ENCODE measurements around the gene MAMLD1. TPM values are rescaled to one million over a fixed set of nuclear protein-coding genes. Genes with fewer than 3 reads are reported as not detected.

Gene MAMLD1
- total RNA-seq, 1 donor from 2014 or later = 0.25 TPM

GRCh38 chrX:150475461-150475860, 112.3 kb downstream of the MAMLD1 start:
- no peak overlapping the region for H3K27ac Mint-ChIP-seq (ENCODE audit: unreplicated experiment)
- no peaks in the 10 kb centered on the region for H3K9me3 Mint-ChIP-seq (ENCODE audit: unreplicated experiment)
- H3K4me1 Mint-ChIP-seq (ENCODE audit: low read depth, unreplicated experiment) = no peaks in the 10 kb centered on the region
- H3K4me3 Mint-ChIP-seq (ENCODE audit: unreplicated experiment) = no peak overlapping the region
- H3K36me3 Mint-ChIP-seq (ENCODE audit: unreplicated experiment) = no peaks in the 10 kb centered on the region
- peaks cover 4% of the 10 kb centered on the region for H3K27me3 Mint-ChIP-seq (ENCODE audit: unreplicated experiment)
- DNase-seq = no peak
- TF ChIP-seq CTCF (IDR thresholded peaks at IDR 0.05; ENCODE audit: partially characterized antibody, unreplicated experiment) = no peak

- H3K9me3 Mint-ChIP-seq (ENCODE audit: unreplicated experiment) = no peaks in the 10 kb centered on the region
- no peak overlapping the region for H3K4me3 Mint-ChIP-seq (ENCODE audit: unreplicated experiment)
- no peaks in the 10 kb centered on the region for H3K36me3 Mint-ChIP-seq (ENCODE audit: unreplicated experiment)
- peaks cover 1% of the 10 kb centered on the region for H3K27me3 Mint-ChIP-seq (ENCODE audit: unreplicated experiment)
- no peaks in the 10 kb centered on the region for H3K4me1 Mint-ChIP-seq (ENCODE audit: low read depth, unreplicated experiment)
- H3K27ac Mint-ChIP-seq (ENCODE audit: unreplicated experiment) = no peak overlapping the region
- no peak for DNase-seq
- TF ChIP-seq CTCF (IDR thresholded peaks at IDR 0.05; ENCODE audit: partially characterized antibody, unreplicated experiment) = no peak
These were observed 113.1 kb downstream of the MAMLD1 start for GRCh38 chrX:150476164-150476699.

GRCh38 chrX:150477371-150477770, 114.3 kb downstream of the MAMLD1 start:
- no peak for TF ChIP-seq CTCF (IDR thresholded peaks at IDR 0.05; ENCODE audit: partially characterized antibody, unreplicated experiment)
- no peak for DNase-seq
- no peak overlapping the region for H3K4me3 Mint-ChIP-seq (ENCODE audit: unreplicated experiment)
- peaks cover 1% of the 10 kb centered on the region for H3K27me3 Mint-ChIP-seq (ENCODE audit: unreplicated experiment)
- no peak overlapping the region for H3K27ac Mint-ChIP-seq (ENCODE audit: unreplicated experiment)
- H3K36me3 Mint-ChIP-seq (ENCODE audit: unreplicated experiment) = no peaks in the 10 kb centered on the region
- H3K9me3 Mint-ChIP-seq (ENCODE audit: unreplicated experiment) = no peaks in the 10 kb centered on the region
- H3K4me1 Mint-ChIP-seq (ENCODE audit: low read depth, unreplicated experiment) = no peaks in the 10 kb centered on the region

DNA sequence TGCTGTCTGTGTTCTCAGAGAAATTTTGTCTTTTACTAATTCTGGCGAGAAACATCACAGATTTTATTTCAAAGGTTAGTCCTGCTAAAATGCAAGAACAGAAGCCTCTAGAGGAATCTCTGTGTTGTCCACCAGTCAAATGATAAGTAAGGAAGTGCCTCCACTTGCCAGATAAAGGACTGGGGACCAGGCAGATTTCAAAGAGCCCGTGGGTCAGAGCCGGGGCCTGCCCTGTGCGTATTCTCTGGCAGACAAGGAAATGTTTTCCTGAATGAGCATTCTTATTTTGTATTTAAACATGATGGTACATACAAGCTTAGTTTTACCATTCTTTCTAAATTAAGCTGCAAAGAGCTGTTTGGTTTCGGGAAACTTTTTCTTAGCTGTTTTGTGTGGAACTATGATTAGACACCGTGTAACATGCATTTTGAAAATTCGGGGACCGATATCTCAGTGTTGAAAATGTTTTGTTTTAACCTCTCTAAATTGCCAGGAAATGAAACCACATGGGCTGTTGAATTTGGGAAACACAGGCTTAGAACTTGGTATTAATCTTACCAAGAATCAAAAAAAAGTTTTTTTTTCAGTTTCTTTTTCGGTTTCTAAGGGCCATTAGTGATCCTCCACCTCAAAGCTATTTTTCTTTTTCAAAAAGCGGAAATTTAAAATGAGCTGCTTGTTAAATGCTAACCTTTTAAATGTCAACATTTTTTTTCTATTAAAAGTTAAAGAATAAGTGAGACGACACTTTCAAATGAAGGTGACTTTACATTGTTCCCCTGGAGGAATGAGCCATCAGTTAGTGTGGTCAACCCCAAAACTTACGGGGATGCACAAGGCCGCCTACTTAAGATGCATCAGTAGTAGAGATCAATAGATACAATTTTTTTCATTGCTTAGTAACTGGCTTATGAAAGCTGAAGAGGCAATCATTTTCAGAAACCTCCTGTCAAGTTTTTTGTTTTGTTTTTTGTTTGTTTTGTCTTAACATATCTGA, 115.7 kb downstream of the MAMLD1 start:
- no peak for TF ChIP-seq CTCF (IDR thresholded peaks at IDR 0.05; ENCODE audit: partially characterized antibody, unreplicated experiment)
- peaks cover 1% of the 10 kb centered on the region for H3K27me3 Mint-ChIP-seq (ENCODE audit: unreplicated experiment)
- H3K36me3 Mint-ChIP-seq (ENCODE audit: unreplicated experiment) = no peaks in the 10 kb centered on the region
- no peaks in the 10 kb centered on the region for H3K9me3 Mint-ChIP-seq (ENCODE audit: unreplicated experiment)
- no peaks in the 10 kb centered on the region for H3K4me1 Mint-ChIP-seq (ENCODE audit: low read depth, unreplicated experiment)
- no peak overlapping the region for H3K4me3 Mint-ChIP-seq (ENCODE audit: unreplicated experiment)
- no peak overlapping the region for H3K27ac Mint-ChIP-seq (ENCODE audit: unreplicated experiment)
- DNase-seq = no peak
